Jurkat, Clone E6-1 (cell line): ENCODE measurements around the gene KIF18A. TPM values are rescaled to one million over a fixed set of nuclear protein-coding genes. Genes with fewer than 3 reads are reported as not detected.
A peak's percentile ranks its signal among the peaks of the same experiment; 100 is the strongest.
"Not testable (repeated sequence)": the region's sequence is repeated elsewhere in the genome, so short reads cannot be mapped to it uniquely, and the experiment has no call there.

ENCODE experiments used
- DNase-seq: peaks from one replicate; pipeline ENCODE4 v3.0.0-alpha.2; 2011; ENCODE audit warnings: low read depth, low spot score
- H3K4me3 ChIP-seq: 2 replicates; pipeline ENCODE4 v1.5.1; 2011; ENCODE audit warnings: mild to moderate bottlenecking, low read length, control low read depth, moderate library complexity
- polyA plus RNA-seq: library from polyadenylated mRNA; unstranded; fragments of >200 nt; gene quantifications from one replicate; pipeline ENCODE4 v1.2.1, GENCODE V29; 2012; ENCODE audit warnings: missing spikeins; ENCODE audit not compliant: insufficient read length, insufficient read depth

The KIF18A gene
- 17.2 TPM for polyA plus RNA-seq

DNA sequence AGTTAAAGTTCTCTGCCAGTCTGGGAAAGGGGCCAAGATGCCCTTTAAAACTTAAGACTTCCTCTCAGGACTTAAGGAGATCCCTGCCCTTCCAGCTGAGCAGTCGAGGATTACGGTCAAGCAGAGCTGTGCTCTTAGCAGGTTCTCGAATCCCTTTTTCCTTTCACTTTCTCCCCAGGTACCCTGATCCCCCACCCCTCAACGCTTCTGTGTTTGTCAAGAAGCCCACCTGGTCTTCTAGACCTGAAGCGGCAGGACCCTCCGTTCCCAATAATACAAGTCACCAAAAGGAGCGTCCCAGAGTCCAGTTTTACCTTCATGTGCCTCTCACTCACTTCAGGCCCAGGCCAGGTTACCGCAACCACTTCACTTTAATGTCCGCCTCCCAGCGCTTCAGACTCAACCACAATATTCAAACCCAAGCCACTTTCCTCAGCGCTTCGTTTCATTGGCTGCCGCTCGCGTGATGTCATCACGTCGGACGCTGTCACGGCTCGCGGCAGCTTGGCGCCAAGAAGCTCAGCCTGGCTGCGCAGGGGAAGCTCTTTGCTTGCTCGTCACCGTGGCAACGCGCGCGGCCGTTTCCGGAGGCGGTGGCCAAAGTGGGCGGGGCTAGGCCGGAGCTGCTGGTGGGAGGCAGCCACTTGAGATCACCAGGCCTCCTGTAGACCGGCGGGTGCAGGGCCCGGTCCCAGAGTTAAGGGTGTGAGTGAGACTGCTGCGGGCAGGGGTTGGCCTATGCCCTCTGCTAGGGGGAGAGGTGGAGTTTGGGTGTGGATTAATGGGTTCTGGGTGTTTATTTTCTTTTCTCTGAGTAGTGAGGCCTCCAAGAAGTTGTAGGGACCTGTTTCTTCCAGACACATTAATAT is at the start of gene KIF18A, which contains the start of gene METTL15:
Gene KIF18A, minus strand, starts transcription at position 407 of the 869 bp plus-strand sequence. CDS start 10,209 bp downstream, outside the sequence.
Gene METTL15, plus strand, starts transcription at position 639 of the 869 bp plus-strand sequence. CDS start 4,947 bp downstream, outside the sequence.
- H3K4me3 ChIP-seq, result peak within 1 kb of the TSS; percentile 69
- DNase-seq, result peak; percentile 94

DNA sequence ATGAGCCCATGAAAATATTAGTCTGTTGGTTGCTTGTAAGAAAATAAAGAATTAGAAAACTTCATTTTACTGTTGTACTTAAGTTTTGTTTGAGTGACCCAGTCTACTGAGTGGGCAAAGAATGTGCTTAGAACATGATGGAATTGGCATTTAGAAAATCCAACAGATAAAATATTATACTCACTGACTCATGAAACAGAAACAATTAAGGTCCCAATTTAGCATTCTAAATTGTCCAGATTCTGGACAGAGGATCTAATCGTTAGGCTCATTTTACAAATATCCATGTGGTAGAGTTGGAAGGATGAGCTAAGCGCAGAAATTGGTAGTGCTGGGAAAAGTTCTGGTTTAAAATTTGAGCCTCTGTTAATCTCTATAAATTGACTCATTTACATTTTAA is 45.6 kb upstream of the KIF18A start:
- no peak overlapping the region for H3K4me3 ChIP-seq
- DNase-seq, result no peak

DNA sequence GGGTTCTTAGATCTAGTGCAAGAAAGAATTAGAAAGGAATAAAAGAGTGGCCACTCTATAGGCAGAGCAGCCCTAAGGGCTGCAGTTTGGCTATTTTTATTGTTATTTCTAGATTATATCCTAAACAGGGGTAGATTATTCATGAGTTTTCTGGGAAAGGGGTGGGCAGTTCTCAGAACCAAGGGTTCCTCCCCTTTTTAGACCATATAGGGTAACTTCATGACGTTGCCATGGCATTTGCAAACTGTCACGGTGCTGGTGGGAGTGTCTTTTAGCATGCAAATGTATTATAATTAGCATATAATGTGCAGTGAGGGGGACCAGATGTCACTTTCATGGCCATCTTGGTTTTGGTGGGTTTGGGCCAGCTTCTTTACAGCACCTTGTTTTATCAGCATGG is 44.8 kb upstream of the KIF18A start:
- no peak overlapping the region for H3K4me3 ChIP-seq
- DNase-seq, result no peak

DNA sequence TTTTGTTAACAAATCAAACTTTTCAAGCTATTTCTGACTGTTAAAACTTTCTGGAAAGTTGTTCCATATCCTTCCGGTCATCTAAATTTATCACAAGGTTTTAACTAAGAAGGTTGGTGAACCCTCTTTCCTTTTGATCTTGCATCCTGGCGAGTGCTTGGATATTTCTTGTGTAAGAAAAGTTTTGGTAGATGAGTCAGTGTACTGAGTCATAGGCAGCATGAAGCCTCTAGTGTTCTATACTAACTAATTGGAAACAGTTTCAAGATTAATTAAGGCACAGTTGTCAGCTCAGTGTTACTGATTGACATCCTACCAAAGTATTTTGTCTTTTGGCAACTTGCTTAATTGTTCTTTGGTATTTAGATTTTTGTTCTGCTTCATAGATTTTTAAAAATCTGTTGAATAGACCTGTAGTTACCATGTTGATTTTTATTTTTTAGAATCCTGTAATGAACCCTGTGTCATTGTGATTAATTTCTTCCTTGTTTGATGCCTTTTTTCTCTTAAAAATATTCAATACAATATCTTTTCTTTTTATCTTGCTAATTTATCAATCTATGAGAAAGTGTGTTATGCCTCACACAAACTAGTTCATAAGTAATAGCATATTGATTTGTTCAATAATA is 38.3 kb upstream of the KIF18A start:
- no peak for DNase-seq
- H3K4me3 ChIP-seq, result no peak overlapping the region

DNA sequence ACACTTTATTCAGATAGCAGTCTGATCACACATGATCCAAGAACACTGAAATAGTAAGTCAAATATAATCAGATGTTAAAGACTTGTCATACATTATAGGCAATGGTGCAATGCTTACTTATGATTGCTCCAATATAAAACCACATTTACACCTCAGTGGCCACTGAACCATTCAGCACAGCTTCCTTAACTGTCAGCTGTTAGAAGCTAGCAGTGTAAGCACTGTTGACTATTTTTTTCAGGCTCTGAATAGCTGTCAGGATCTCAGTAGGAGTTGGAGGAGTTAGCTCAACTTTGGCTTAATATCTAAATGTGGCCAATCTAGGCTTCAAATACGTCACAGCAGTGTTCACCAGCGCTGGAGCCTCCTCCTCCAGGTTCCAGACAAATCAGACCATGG is 36.9 kb upstream of the KIF18A start:
- no peak overlapping the region for H3K4me3 ChIP-seq
- no peak for DNase-seq

DNA sequence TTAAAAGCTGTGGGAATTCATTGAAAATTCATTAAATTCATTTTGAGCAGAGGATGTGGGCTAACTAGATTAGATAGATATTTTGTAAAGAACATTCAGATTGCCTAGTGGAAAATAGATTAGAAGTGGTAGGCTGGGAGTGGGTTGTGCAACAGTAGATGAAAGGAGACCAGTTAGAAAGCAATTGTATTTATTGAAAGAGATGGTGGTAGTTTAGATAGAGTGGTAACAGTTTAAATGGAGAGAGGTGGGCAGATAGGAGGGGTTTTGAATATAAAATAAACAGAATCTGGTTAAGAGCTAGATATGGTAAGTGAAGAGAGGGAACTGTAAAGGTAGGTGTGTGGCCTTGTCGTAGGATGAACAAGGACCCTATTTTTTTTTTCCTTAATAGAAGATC is 34.8 kb upstream of the KIF18A start:
- no peak overlapping the region for H3K4me3 ChIP-seq
- no peak for DNase-seq

DNA sequence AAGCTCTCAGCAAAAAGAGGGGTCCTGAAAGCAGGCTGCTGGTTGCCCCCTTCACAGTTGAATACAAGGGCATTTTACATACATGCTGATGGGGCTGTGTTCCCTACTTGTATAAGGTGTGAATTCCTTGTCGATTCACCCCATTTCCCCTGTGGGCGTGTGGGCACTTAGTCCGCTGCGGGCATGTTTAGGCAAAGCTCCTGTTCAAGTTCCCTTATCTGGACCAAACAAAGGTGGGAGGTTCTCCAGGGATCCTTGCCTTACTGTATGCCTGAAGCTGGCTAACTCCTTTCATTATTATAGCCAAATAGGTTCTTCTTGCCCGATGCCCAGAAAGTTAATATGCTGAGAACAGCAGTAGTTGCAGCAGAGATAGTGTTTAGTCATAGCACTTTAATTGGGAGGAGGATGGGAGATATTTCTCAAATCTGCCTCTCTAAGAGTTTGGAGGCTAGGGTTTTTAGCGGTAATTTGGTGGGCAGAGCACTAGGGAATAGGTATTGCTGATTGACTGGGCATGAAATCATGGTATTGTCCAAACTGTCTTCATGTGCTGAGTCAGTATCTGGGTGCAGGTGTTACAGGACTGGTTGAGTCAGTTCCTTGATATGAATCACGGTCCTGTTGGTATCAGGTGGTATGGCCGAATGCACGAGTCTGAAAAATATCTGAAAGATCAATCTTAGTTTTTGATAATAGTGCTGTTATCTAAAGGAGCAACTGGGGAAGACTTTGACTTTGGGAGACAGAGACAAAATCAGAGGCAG is 32.9 kb upstream of the KIF18A start:
- DNase-seq, result no peak
- no peak overlapping the region for H3K4me3 ChIP-seq

DNA sequence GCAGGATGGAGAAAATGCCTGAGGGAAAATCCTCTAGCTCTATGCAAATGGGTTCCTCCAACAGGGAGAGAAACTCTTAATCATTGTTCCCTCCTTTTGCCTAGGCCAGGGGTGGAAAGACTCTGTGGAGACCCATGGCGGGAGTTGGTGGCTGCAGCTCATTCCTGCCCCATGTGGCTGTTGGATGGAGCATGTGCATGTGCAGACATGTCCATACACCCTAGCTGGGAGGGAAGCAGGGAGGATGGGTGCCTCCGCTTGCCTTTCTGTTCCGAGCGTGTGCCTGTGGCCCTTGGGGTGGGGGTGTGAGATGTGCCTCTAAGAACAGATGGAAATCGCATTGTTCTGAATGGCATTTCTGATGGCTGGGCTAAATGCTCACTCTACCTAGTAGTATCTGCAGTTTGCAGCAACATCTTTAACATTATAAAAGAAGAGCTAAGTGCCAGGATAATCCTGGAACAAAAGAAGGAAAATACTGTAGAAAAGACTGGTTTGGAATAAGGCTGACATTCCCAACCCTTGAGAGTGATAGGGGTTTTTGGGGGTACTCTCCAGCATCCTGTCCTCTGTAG is 32.0 kb upstream of the KIF18A start:
- no peak for DNase-seq
- H3K4me3 ChIP-seq, result no peak overlapping the region

DNA sequence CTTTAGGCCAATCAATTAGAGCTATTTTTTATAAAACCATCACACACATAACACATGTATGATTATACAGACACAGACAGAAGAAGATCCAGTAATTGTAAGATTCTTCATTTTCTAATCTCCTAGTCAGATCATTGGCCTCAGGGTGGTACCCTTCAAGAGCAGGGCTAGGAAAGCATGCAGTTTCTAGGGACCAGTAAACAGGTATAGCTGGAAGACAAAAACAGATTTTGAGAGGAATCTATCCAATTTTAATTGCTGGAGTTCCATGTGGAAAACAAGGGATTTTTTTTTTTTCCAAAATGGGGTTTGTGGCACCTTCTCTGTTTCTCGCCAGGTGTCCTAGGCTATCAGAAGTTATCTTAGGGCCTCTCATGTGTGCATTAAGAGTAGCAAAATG is 29.9 kb upstream of the KIF18A start:
- no peak for DNase-seq
- H3K4me3 ChIP-seq, result no peak overlapping the region

DNA sequence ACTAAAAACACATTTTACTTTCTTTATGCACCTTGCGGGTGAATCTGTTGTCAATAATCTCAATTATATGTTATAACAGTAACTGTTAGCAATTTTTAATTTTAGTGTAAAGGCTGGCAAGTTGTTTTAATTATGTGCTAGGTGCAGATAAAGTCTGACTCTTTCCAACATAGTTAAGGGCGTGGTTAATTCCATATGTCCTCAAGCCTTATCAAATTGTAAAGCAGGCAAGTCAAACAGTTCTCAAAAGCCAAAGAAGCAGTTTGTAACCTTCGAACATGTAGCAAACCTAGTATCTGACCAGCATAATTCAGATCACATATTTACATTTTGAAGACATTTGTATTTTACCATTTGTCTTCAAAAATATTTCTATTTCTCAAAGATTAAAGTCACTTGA is 29.4 kb upstream of the KIF18A start:
- no peak for DNase-seq
- no peak overlapping the region for H3K4me3 ChIP-seq

DNA sequence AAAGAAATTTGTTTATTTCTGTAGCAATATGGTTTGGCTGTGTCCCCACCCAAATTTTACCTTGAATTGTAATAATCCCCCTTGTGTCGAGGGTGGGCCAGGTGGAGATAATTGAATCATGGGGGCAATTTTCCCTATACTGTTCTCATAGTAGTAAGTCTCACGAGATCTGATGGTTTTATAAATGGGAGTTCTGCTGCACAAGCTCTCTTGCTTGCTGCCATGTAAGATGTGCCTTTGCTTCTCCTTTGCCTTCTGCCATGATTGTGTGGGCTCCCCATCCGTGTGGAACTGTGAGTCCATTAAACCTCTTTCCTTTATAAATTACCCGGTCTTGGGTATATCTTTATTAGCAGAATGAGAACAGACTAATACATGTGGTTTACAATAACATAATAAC is 28.2 kb upstream of the KIF18A start:
- H3K4me3 ChIP-seq, DNase-seq: not testable (repeated sequence)

DNA sequence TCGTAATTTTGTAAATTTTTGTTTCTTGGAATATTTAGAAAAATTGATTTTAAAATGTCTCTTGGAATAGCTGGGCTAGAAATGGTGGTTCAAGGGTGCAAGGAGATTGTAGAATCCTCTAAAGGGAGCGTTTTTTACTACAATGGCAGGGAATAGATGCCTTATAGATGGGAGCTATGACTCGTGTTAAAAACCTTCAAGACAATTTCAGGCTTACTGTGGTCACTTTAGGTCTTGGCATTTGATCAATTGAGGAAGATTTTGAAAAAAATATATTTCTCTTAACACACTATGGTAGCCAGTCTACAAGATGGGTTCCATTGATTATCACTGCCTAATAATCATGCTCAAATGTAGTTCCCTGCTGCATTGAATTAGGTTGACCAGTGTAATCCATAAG is 25.2 kb upstream of the KIF18A start:
- DNase-seq, result no peak
- H3K4me3 ChIP-seq, result no peak overlapping the region

DNA sequence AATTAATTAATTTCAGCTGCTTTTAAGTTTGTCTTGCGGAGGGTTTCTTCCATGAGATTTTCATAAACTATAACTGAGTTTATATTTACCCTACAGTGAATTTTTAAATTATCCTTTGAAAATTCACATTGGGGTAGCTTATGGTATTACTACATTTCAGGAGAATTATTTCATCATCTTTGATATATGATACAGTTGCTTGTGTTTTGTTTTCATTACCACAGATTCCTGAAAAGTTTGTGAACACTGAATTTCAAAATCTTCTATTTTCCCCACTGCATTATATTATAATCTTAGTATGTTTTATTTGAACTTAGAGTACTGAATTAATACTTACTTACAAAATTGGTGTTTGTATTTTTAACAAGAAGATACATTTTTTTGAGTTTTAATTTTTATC is 24.6 kb upstream of the KIF18A start:
- H3K4me3 ChIP-seq, result no peak overlapping the region
- no peak for DNase-seq

DNA sequence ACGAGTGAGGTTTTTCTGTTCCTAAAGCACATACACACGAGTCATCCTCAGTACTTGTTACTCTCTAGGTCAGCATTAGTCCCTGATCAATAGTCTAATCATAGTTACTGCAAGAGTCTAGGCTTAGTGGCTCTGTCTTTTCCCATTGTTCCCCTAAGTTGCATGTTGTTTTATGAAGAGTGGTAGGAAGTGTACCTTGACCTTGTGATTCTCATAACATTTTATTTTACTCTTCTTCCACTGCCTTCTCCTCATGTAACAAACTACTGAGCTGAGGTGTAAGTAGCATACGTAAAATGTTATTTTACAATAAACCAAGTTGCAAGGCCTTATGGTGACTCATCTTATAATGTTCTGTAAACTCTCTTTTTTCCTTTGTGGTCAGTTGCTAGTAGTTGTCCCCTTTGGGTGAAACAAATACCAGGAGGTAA is 15.2 kb upstream of the KIF18A start:
- no peak for DNase-seq
- H3K4me3 ChIP-seq, result no peak overlapping the region

DNA sequence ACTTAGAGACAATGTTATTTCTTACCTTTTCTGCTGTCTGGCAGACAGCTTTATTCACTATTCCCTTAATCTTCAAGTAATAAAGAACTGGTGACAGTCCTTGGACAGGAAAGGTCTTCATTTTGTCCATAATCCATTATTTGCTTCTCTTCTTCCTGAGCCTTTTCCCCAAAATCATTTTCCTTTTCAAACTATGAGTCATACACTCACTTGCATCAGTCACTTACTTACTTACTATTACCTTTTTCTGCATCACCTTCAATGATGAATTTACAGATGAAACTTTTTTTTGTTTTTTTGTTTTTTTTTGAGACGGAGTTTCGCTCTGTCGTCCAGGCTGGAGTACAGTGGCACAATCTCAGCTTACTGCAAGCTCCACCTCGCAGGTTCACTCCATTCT is 9.8 kb upstream of the KIF18A start:
- no peak for DNase-seq
- H3K4me3 ChIP-seq, result no peak overlapping the region

DNA sequence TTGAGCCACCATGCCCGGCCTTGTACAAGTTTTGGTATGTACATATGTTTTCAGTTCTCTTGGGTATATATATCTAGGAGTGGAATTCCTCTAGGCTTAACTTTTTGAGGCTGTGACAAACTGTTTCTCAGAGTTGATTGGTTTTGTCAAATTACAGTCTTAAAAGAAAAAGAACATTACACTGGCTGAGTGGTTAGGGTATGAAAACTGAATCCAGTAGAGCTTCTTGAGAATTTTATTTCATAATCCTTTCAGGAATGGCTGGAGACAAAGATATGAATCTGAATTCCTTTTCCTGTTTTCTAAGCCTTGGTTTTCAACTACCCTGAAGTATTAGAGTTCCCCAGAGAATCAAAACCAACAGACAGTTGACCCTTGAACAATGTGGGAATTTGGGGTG is 6.8 kb upstream of the KIF18A start:
- DNase-seq, result no peak
- no peak overlapping the region for H3K4me3 ChIP-seq

DNA sequence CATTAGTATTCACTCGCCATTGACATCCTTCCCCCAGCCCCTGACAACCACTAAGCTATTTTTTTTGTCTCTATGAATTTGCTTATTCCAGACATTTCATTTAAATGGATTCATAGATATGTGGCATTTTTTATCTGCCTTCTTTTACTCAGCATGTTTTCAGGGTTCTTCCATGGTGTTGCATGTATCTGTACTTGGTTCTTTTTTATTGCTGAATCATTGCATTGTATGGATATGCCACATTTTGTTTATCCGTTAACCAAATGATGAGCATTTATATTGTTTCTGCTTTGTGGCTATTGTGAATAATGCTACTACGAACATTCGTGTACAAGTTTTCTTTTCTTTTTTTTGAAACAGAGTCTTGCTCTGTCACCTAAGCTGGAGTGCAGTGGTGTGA is 6.2 kb upstream of the KIF18A start:
- DNase-seq, result no peak

DNA sequence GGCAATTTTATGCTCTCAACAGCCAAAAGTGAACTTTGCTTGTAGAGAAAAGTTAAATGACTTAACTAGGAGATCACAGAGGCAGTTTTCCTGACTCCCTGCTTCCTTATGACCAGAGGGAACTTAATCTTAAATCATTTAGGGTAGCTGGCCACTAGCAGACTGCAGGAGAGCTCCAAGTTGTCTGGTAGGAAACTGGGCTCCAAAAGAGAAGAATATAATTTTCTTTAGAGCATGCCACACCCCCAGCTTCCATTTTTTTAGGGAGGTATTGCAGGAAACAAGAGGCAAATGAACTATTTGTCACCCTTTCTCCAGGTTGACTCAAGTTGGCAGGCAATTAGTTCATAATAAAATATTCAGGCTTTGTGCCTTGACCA is 2.9 kb upstream of the KIF18A start:
- DNase-seq, result no peak
- H3K4me3 ChIP-seq, result peak overlapping the region; percentile 79

More for the DNA sequence above, 6.2 kb upstream of the KIF18A start:
- H3K4me3 ChIP-seq, result no peak overlapping the region

DNA sequence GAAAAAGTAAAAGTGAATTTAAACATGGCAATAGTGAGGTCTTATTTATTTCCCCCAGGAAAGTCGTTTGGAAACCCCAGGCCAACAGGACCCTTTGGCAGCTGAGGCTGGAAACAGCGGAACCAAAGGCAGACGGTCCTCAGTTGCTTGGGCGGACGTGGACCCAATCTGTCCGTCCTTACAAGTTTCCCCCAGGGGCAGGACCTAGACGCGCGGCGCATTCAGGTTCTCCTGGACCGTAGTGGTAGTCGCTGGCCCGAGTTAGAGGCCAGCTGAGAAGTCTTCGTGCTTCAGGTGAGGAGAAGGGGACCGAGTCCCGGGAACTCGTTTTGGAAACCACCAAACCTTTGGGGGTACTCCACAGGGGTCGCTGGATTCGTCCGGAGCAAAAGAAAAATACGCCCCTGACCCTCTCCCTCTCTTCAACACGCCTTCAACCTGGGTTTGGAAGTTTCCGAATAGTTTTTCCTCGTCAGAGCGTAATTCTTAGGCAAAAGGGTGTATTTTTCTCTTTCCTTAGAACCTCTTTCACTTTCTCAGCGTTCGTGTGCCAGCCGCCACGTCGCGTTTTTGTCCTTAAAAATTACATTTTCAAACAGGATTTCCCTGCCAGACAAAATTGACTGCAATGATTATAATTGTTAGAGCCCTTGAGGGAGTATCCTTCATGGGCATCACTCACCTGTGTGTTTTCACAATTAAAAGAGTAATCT is 2.3 kb upstream of the KIF18A start:
- peak overlapping the region; percentile 79 for H3K4me3 ChIP-seq
- peak; percentile 53 for DNase-seq
